Colonic mucosa (tissue), 4 donors: Measurements from ENCODE around the gene FBN3. TPM values are rescaled to one million over a fixed set of nuclear protein-coding genes. Genes with fewer than 3 reads are reported as not detected.
"Not testable (repeated sequence)": the region's sequence is repeated elsewhere in the genome, so short reads cannot be mapped to it uniquely, and the experiment has no call there.

Experiments used
- DNase-seq: peaks from one replicate; pipeline ENCODE4 v3.0.0-alpha.2; 2020
- H3K27ac ChIP-seq: fragments of 200-600 bp; one replicate; pipeline ENCODE4 v1.8.0; 2021
- H3K27me3 ChIP-seq: fragments of 200-600 bp; one replicate; pipeline ENCODE4 v1.8.0; 2021
- H3K36me3 ChIP-seq: fragments of 200-600 bp; one replicate; pipeline ENCODE4 v1.8.0; 2021
- H3K4me1 ChIP-seq: fragments of 200-600 bp; one replicate; pipeline ENCODE4 v1.8.0; 2021; ENCODE audit warnings: mild to moderate bottlenecking
- H3K4me3 ChIP-seq: fragments of 200-600 bp; one replicate; pipeline ENCODE4 v1.8.0; 2021
- H3K9ac ChIP-seq, 2 donors: one replicate each; pipeline ENCODE4 v1.7.0; 2013; ENCODE audit warnings: control low read depth in 2 of 2, low read depth in 2 of 2, low read length in 2 of 2
- H3K9me3 ChIP-seq: fragments of 200-600 bp; one replicate; pipeline ENCODE4 v1.8.0; 2021
- CTCF ChIP-seq: fragments of 200-600 bp; IDR thresholded peaks from one replicate; pipeline ENCODE4 v1.8.0; 2022; ENCODE audit warnings: antibody characterized with exemption, mild to moderate bottlenecking
- intact Hi-C: fragments of 100-400 bp; cut with DNase I; formaldehyde crosslinking; loops from one replicate; pipeline ENCODE4 v1.14.1; 2022
- total RNA-seq, 2 donors: library from RNA; stranded (reverse); fragmentation: NEBNext Ultra II Directional in 1 of 2; extraction: Animal tissue kit (Norgen Biotek cat#: 25700) in 1 of 2; gene quantifications; one replicate each; pipeline ENCODE4 v1.2.1, GENCODE V29; 2021
- donor health status: healthy.
- donor health status: DM: no; HTN: no; CAD: no.
- donor health status: DM: no; HTN: no; CAD: no.

Gene FBN3
- total RNA-seq, 2 donors from 2014 or later = 0.05 TPM; not detected in 1

GRCh38 chr19:8161135-8161646, 11.8 kb upstream of the FBN3 start:
- no peaks in the 10 kb centered on the region for H3K9me3 ChIP-seq
- H3K9ac ChIP-seq = no peak overlapping the region
- H3K4me3 ChIP-seq = no peak overlapping the region
- DNase-seq = no peak
- no peak overlapping the region for H3K27ac ChIP-seq
- no peaks in the 10 kb centered on the region for H3K4me1 ChIP-seq
- intact Hi-C loops = no loop called here
- no peak for TF ChIP-seq CTCF
- no peaks in the 10 kb centered on the region for H3K36me3 ChIP-seq
- H3K27me3 ChIP-seq = no peaks in the 10 kb centered on the region

GRCh38 chr19:8159322-8159721, 9.9 kb upstream of the FBN3 start:
- not testable (repeated sequence) for H3K36me3 ChIP-seq, H3K4me1 ChIP-seq, H3K9me3 ChIP-seq, H3K27me3 ChIP-seq, DNase-seq, H3K4me3 ChIP-seq, H3K9ac ChIP-seq, H3K27ac ChIP-seq
- intact Hi-C loops = loop anchor here (5.0 kb wide), 1 partner anchor 93 kb away; no protein-coding TSS in a partner anchor

- Histone ChIP-seq H3K27ac (no peak overlapping the region), H3K4me3 (no peak overlapping the region)
These were observed 9.2 kb upstream of the FBN3 start for GRCh38 chr19:8158411-8159074.

GRCh38 chr19:8155318-8155717, 5.9 kb upstream of the FBN3 start:
- H3K27ac ChIP-seq = no peak overlapping the region
- H3K9me3 ChIP-seq = no peaks in the 10 kb centered on the region
- H3K4me1 ChIP-seq = no peaks in the 10 kb centered on the region
- TF ChIP-seq CTCF = no peak
- intact Hi-C loops = loop anchor here (5.0 kb wide), 1 partner anchor 97 kb away; no protein-coding TSS in a partner anchor
- H3K9ac ChIP-seq = no peak overlapping the region
- no peak for DNase-seq
- no peaks in the 10 kb centered on the region for H3K36me3 ChIP-seq
- peaks cover 6% of the 10 kb centered on the region for H3K27me3 ChIP-seq
- H3K4me3 ChIP-seq = no peak overlapping the region

More at GRCh38 chr19:8158411-8159074, 9.2 kb upstream of the FBN3 start:
- no peaks in the 10 kb centered on the region for H3K4me1 ChIP-seq
- intact Hi-C loops = loop anchor here (5.0 kb wide), 1 partner anchor 94 kb away; no protein-coding TSS in a partner anchor
- TF ChIP-seq CTCF = peak; percentile 34
- no peaks in the 10 kb centered on the region for H3K27me3 ChIP-seq
- no peak overlapping the region for H3K9ac ChIP-seq
- H3K36me3 ChIP-seq = no peaks in the 10 kb centered on the region
- H3K9me3 ChIP-seq = no peaks in the 10 kb centered on the region
- peak; percentile 49 for DNase-seq

- intact Hi-C loops, H3K27ac ChIP-seq, H3K9me3 ChIP-seq, H3K9ac ChIP-seq, H3K4me3 ChIP-seq, H3K36me3 ChIP-seq, H3K4me1 ChIP-seq, DNase-seq: not testable (repeated sequence)
- peaks cover 19% of the 10 kb centered on the region for H3K27me3 ChIP-seq
These were observed 4.6 kb upstream of the FBN3 start for GRCh38 chr19:8154014-8154413.

GRCh38 chr19:8151767-8152035, 2.3 kb upstream of the FBN3 start:
- H3K27ac ChIP-seq = no peak overlapping the region
- H3K9ac ChIP-seq = no peak overlapping the region
- H3K9me3 ChIP-seq = no peaks in the 10 kb centered on the region
- H3K36me3 ChIP-seq = no peaks in the 10 kb centered on the region
- H3K4me1 ChIP-seq = peaks cover 3% of the 10 kb centered on the region
- H3K4me3 ChIP-seq = no peak overlapping the region
- DNase-seq = no peak
- no peak for TF ChIP-seq CTCF
- peaks cover 39% of the 10 kb centered on the region for H3K27me3 ChIP-seq
- intact Hi-C loops = no loop called here
